Loucy (cell line): Measurements from ENCODE around the gene LRRC56.

Experiments used
- CTCF ChIP-seq: fragments of 200-600 bp; sonication (generic); conservative IDR thresholded peaks from 2 replicates; pipeline ENCODE4 v1.5.1; 2014; ENCODE audit warnings: mild to moderate bottlenecking, antibody characterized with exemption, low read length
- EZH2phosphoT487 ChIP-seq: fragments of 200-600 bp; IDR thresholded peaks from 2 replicates; pipeline ENCODE4 v1.6.1; 2018; ENCODE audit warnings: antibody characterized with exemption, mild to moderate bottlenecking, moderate library complexity, borderline replicate concordance

- TF ChIP-seq CTCF (no peak), EZH2phosphoT487 (no peak)
Observed at GRCh38 chr11:508956-509355, 28.4 kb upstream of the LRRC56 start.
